WTC11 (cell line): ENCODE data around the gene ALK.

Source experiments
- ATF1 ChIP-seq: sonication (generic); formaldehyde crosslinking; IDR thresholded peaks from 2 replicates; pipeline ENCODE4 v1.8.1; 2023; ENCODE audit warnings: mild to moderate bottlenecking, moderate library complexity, missing genetic modification reagents
- CTCF ChIP-seq: fragments of 200-600 bp; IDR thresholded peaks from 2 replicates; pipeline ENCODE4 v1.8.0; 2022; ENCODE audit warnings: antibody characterized with exemption
- ELF4 ChIP-seq: sonication (generic); formaldehyde crosslinking; IDR thresholded peaks from 2 replicates; pipeline ENCODE4 v1.8.1; 2022; ENCODE audit warnings: low read depth, mild to moderate bottlenecking, moderate library complexity, missing genetic modification reagents
- RELA ChIP-seq: sonication (generic); formaldehyde crosslinking; IDR thresholded peaks from 2 replicates; pipeline ENCODE4 v1.8.1; 2022; ENCODE audit warnings: missing genetic modification reagents, mild to moderate bottlenecking, borderline replicate concordance
- STAT6 ChIP-seq: sonication (generic); formaldehyde crosslinking; conservative IDR thresholded peaks from 2 replicates; pipeline ENCODE4 v1.8.1; 2023; ENCODE audit warnings: mild to moderate bottlenecking, low read depth, missing genetic modification reagents, moderate library complexity
- TEAD4 ChIP-seq: sonication (generic); formaldehyde crosslinking; IDR thresholded peaks from 2 replicates; pipeline ENCODE4 v1.8.0; 2022; ENCODE audit warnings: mild to moderate bottlenecking, missing genetic modification reagents
- ZNF396 ChIP-seq: fragments of 250-450 bp; sonication (Bioruptor Pico); IDR thresholded peaks from 2 replicates; pipeline ENCODE4 v1.8.0; 2021; ENCODE audit warnings: mild to moderate bottlenecking, moderate library complexity, borderline replicate concordance

GRCh38 chr2:29405266-29405665, 516.1 kb downstream of the ALK start:
- TF ChIP-seq TEAD4 (CRISPR knock-in tag) (no peak), ELF4 (no peak), STAT6 (CRISPR knock-in tag) (no peak), ATF1 (no peak), CTCF (no peak), RELA (no peak), ZNF396 (CRISPR knock-in tag) (no peak)
